Thyroid gland (tissue), 4 donors: ENCODE measurements around the gene ANTXRL.

Source experiments
- POLR2A ChIP-seq, 2 donors: fragments of 450-650 bp; IDR thresholded peaks; one replicate each; pipeline ENCODE4 v1.6.1; 2017; ENCODE audit warnings: antibody characterized with exemption in 2 of 2, mild to moderate bottlenecking in 2 of 2, moderate library complexity in 1 of 2
- TF ChIP-seq, protein P1 (sequence below), 6 experiments: fragments of 200-600 bp in 3 of 6; fragments of 450-650 bp in 3 of 6; sonication (generic) in 3 of 6; IDR thresholded peaks; one replicate each; pipeline ENCODE4 v1.5.1; 2016 to 2019; ENCODE audit warnings: antibody characterized with exemption in 6 of 6, mild to moderate bottlenecking in 2 of 6, inconsistent platforms in 1 of 6, moderate library complexity in 1 of 6

DNA sequence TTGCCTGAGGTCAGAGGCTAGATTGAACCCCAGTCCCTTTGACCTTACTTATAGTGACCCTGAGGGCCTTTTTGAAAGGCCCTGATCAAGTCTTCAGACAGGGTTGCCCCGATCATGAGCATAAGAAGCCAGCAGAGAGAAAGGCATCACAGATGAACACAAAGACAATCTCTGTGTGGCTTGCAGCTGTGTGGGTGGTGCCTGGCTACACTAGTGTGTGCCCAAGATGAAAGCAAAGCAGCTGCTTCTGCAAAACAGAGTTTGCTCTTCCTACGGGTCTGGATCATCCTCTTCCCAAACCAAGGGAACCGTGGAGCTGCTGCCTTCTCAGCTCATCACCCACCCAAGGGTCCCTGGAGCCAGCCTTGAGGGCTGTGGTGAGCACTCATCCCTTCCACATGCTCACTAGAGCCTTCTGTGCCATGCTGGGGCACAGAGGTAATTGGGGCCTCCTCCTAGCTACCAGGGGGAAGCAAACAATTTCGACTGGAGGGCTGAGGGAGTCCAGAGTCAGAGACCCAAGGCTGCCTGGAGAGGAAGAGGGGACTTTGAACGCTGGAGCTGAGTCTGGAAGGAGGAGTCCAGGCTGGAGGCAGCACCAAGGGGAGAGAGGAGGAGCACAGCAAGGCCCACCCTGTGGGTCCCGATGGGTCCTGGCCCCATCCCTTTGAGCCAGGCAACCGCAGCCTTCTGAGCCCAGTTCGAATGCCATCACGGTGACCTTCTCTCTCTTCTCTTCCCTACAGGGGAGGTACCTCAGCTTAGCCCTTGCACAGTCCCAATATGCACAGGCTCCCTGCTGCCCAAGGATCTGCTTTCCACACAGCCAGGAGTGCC lies 42.3 kb downstream of the ANTXRL start:
- TF ChIP-seq, protein P1, sequence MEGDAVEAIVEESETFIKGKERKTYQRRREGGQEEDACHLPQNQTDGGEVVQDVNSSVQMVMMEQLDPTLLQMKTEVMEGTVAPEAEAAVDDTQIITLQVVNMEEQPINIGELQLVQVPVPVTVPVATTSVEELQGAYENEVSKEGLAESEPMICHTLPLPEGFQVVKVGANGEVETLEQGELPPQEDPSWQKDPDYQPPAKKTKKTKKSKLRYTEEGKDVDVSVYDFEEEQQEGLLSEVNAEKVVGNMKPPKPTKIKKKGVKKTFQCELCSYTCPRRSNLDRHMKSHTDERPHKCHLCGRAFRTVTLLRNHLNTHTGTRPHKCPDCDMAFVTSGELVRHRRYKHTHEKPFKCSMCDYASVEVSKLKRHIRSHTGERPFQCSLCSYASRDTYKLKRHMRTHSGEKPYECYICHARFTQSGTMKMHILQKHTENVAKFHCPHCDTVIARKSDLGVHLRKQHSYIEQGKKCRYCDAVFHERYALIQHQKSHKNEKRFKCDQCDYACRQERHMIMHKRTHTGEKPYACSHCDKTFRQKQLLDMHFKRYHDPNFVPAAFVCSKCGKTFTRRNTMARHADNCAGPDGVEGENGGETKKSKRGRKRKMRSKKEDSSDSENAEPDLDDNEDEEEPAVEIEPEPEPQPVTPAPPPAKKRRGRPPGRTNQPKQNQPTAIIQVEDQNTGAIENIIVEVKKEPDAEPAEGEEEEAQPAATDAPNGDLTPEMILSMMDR (IDR thresholded peaks at IDR 0.05) = no peak
- no peak for TF ChIP-seq POLR2A (IDR thresholded peaks at IDR 0.05)
